Measurements from ENCODE around the gene TSEN54. TPM values are rescaled to one million over a fixed set of nuclear protein-coding genes. Genes with fewer than 3 reads are reported as not detected.

TSEN54 gene
- total RNA-seq, 2 experiments from 2014 or later: 55.6 to 60.5 TPM

DNA sequence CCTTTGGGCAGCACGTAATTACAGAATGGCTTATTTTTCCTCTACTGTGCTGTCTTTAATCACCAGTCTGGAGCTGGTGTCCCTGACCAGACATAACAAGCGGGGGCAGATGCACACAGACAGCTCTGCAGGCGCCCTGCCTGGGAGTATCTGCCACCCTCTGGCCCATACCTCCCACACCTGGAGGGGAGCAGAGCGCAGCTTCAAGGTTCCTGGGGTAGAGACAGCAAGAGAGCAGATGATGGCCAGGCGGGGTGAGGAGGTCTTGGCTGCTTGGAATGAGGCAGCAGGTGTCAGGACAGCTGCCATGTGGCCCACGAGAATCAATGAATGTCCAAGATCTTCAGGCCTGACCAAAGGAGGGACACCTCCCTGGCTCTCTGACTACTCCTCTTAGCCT, 36.0 kb upstream of the TSEN54 start:
- ChIA-PET POLR2A (interaction anchor here (1.3 kb wide), 1 partner anchor 24 kb away, joined by 7 read pairs; the partner anchor contains the start of gene TMEM94), CTCF (no interaction called here)
- Mint-ChIP-seq H3K4me1 (no peaks in the 10 kb centered on the region), H3K4me3 (no peak overlapping the region), H3K27ac (no peak overlapping the region), H3K9me3 (no peaks in the 10 kb centered on the region), H3K36me3 (ENCODE audit: low read depth) (no peaks in the 10 kb centered on the region), H3K27me3 (no peaks in the 10 kb centered on the region)
- DNase-seq: no peak

GRCh38 chr17:75481194-75482068, 34.9 kb upstream of the TSEN54 start:
- Mint-ChIP-seq H3K4me1 (peaks cover 2% of the 10 kb centered on the region), H3K27me3 (no peaks in the 10 kb centered on the region), H3K9me3 (no peaks in the 10 kb centered on the region), H3K27ac (no peak overlapping the region), H3K4me3 (no peak overlapping the region), H3K36me3 (ENCODE audit: low read depth) (peaks cover 4% of the 10 kb centered on the region)
- ChIA-PET CTCF (no interaction called here), POLR2A (interaction anchor here (1.3 kb wide), 1 partner anchor 26 kb away, joined by 7 read pairs; the partner anchor contains the start of gene TMEM94)
- no peak for DNase-seq

- Mint-ChIP-seq H3K4me3 (no peak overlapping the region), H3K27ac (no peak overlapping the region)
These were observed 34.0 kb upstream of the TSEN54 start for GRCh38 chr17:75482098-75482942.

GRCh38 chr17:75485688-75486087, 30.6 kb upstream of the TSEN54 start:
- peaks cover 23% of the 10 kb centered on the region for H3K4me1 Mint-ChIP-seq
- H3K36me3 Mint-ChIP-seq (ENCODE audit: low read depth): peaks cover 8% of the 10 kb centered on the region
- DNase-seq: no peak
- H3K9me3 Mint-ChIP-seq: no peaks in the 10 kb centered on the region
- POLR2A ChIA-PET: interaction anchor here (1.2 kb wide), 1 partner anchor 30 kb away, joined by 4 read pairs; no protein-coding TSS in a partner anchor
- no peak overlapping the region for H3K4me3 Mint-ChIP-seq
- no peaks in the 10 kb centered on the region for H3K27me3 Mint-ChIP-seq
- CTCF ChIA-PET: no interaction called here
- H3K27ac Mint-ChIP-seq: no peak overlapping the region

More at GRCh38 chr17:75482098-75482942, 34.0 kb upstream of the TSEN54 start:
- Mint-ChIP-seq H3K4me1 (peaks cover 11% of the 10 kb centered on the region), H3K27me3 (no peaks in the 10 kb centered on the region), H3K9me3 (no peaks in the 10 kb centered on the region), H3K36me3 (ENCODE audit: low read depth) (peaks cover 6% of the 10 kb centered on the region)
- DNase-seq: no peak
- ChIA-PET CTCF (no interaction called here), POLR2A (interaction anchor here (0.9 kb wide), 1 partner anchor 19 kb away, joined by 3 read pairs; no protein-coding TSS in a partner anchor)

DNA sequence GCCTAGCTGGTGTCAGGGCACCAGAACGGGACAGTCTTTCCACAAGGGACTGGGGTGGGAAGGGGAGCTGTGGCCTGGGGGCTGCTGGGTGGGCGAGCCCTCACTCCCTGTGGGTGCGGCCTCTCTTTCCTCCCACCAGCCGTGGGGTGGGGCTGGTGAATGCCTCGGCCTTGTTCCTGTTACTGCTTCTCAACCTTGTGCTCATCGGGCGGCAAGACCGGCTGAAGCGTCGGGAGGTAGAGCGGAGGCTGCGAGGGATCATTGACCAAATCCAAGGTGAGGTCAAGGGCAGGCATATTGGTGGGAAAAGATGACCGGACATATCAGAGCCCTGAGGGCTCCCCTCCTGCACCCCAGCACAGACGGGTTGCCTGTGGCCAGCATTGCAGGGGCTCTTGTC, 30.2 kb upstream of the TSEN54 start:
- Mint-ChIP-seq H3K4me1 (peaks cover 23% of the 10 kb centered on the region), H3K27ac (peak overlapping the region; percentile 87), H3K4me3 (no peak overlapping the region), H3K36me3 (ENCODE audit: low read depth) (peaks cover 8% of the 10 kb centered on the region), H3K27me3 (no peaks in the 10 kb centered on the region), H3K9me3 (no peaks in the 10 kb centered on the region)
- DNase-seq: no peak
- ChIA-PET POLR2A (interaction anchor here (1.2 kb wide), 1 partner anchor 30 kb away, joined by 4 read pairs; no protein-coding TSS in a partner anchor), CTCF (no interaction called here)

GRCh38 chr17:75486951-75487350, 29.4 kb upstream of the TSEN54 start:
- peak overlapping the region; percentile 87 for H3K27ac Mint-ChIP-seq
- POLR2A ChIA-PET: interaction anchor here (0.7 to 2.2 kb wide), 7 partner anchors 16 to 267 kb away, joined by 3 to 10 read pairs (median 4); partner anchors contain the start of gene TMEM94
- no peak for DNase-seq
- no peaks in the 10 kb centered on the region for H3K9me3 Mint-ChIP-seq
- no peaks in the 10 kb centered on the region for H3K27me3 Mint-ChIP-seq
- H3K36me3 Mint-ChIP-seq (ENCODE audit: low read depth): peaks cover 8% of the 10 kb centered on the region
- H3K4me1 Mint-ChIP-seq: peaks cover 23% of the 10 kb centered on the region
- CTCF ChIA-PET: interaction anchor here (1.0 to 2.2 kb wide), 6 partner anchors 12 to 115 kb away, joined by 4 to 14 read pairs (median 4); partner anchors contain the start of gene TMEM94
- H3K4me3 Mint-ChIP-seq: no peak overlapping the region

GRCh38 chr17:75487351-75488070, 28.8 kb upstream of the TSEN54 start:
- H3K27ac Mint-ChIP-seq: peak overlapping the region; percentile 87
- CTCF ChIA-PET: interaction anchor here (0.5 to 2.2 kb wide), 8 partner anchors 11 to 114 kb away, joined by 3 to 14 read pairs (median 4); partner anchors contain the start of gene TMEM94

DNA sequence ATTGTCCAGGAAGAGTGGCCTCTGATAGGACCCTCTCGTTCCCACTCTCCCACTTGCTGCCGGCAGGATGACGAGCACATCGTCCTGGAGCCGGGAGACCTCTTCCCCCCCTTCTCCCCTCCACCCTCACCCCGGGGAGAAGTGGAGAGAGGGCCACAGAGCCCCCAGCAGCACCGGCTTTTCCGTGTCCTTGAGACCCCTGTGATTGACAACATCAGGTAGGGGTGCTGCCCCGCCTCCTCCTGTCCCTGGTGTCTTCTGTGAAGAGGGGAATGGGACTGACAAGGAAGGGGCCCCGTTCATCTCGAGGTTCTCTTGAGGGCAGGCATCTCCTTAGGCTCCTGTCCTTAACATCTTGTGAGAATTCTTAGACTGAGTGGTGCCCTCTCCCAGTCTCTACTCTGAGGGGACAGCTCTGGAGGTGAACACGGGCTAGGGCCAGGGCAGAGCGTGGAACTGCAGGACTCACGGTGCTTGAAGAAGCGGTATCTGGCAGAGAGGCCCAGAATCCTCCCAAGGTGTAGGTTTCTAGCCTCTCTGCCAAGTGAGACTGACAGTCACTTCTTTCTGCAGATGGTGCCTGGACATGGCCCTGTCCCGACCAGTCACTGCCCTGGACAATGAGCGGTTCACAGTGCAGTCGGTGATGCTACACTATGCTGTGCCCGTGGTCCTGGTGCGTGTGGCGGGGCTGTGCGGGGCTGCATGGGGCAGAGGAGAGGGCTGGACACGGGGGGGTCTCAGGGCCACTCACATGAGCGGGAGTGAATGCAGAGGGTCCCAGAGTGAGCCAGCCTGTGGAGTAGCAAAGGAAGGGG, 27.4 kb upstream of the TSEN54 start:
- no peak overlapping the region for H3K4me3 Mint-ChIP-seq
- peaks cover 13% of the 10 kb centered on the region for H3K36me3 Mint-ChIP-seq (ENCODE audit: low read depth)
- H3K27me3 Mint-ChIP-seq: no peaks in the 10 kb centered on the region
- peak overlapping the region; percentile 87 for H3K27ac Mint-ChIP-seq
- peaks cover 23% of the 10 kb centered on the region for H3K4me1 Mint-ChIP-seq
- no peaks in the 10 kb centered on the region for H3K9me3 Mint-ChIP-seq
- no peak for DNase-seq
- POLR2A ChIA-PET: interaction anchor here (2.2 kb wide), 1 partner anchor 33 kb away, joined by 10 read pairs; the partner anchor contains the start of gene TMEM94
- CTCF ChIA-PET: interaction anchor here (1.0 to 2.2 kb wide), 2 partner anchors 32 to 57 kb away, joined by 3 to 14 read pairs; partner anchors contain the start of gene TMEM94

More at GRCh38 chr17:75487351-75488070, 28.8 kb upstream of the TSEN54 start:
- Mint-ChIP-seq H3K36me3 (ENCODE audit: low read depth) (peaks cover 9% of the 10 kb centered on the region), H3K4me3 (peak overlapping the region; percentile 12), H3K4me1 (peaks cover 23% of the 10 kb centered on the region), H3K27me3 (no peaks in the 10 kb centered on the region), H3K9me3 (no peaks in the 10 kb centered on the region)
- peak; percentile 71 for DNase-seq
- POLR2A ChIA-PET: interaction anchor here (0.7 to 2.2 kb wide), 7 partner anchors 16 to 266 kb away, joined by 3 to 10 read pairs (median 4); partner anchors contain the start of gene TMEM94

GRCh38 chr17:75489511-75489955, 26.8 kb upstream of the TSEN54 start:
- CTCF ChIA-PET: interaction anchor here (0.7 to 1.0 kb wide), 2 partner anchors 58 to 276 kb away, joined by 3 read pairs; partner anchors contain the start of gene GALK1
- POLR2A ChIA-PET: no interaction called here

GRCh38 chr17:75490173-75490743, 26.1 kb upstream of the TSEN54 start:
- Mint-ChIP-seq H3K36me3 (ENCODE audit: low read depth) (peaks cover 15% of the 10 kb centered on the region), H3K4me3 (no peak overlapping the region), H3K27me3 (no peaks in the 10 kb centered on the region), H3K9me3 (no peaks in the 10 kb centered on the region), H3K4me1 (peaks cover 23% of the 10 kb centered on the region), H3K27ac (no peak overlapping the region)
- no peak for DNase-seq
- ChIA-PET POLR2A (interaction anchor here (0.8 kb wide), 1 partner anchor 9 kb away, joined by 3 read pairs; no protein-coding TSS in a partner anchor), CTCF (interaction anchor here (0.7 kb wide), 1 partner anchor 275 kb away, joined by 3 read pairs; the partner anchor contains the start of gene GALK1)

More at GRCh38 chr17:75489511-75489955, 26.8 kb upstream of the TSEN54 start:
- no peaks in the 10 kb centered on the region for H3K9me3 Mint-ChIP-seq
- H3K4me3 Mint-ChIP-seq: no peak overlapping the region
- H3K27ac Mint-ChIP-seq: peak overlapping the region; percentile 62
- peaks cover 23% of the 10 kb centered on the region for H3K4me1 Mint-ChIP-seq
- no peak for DNase-seq
- H3K27me3 Mint-ChIP-seq: no peaks in the 10 kb centered on the region
- peaks cover 15% of the 10 kb centered on the region for H3K36me3 Mint-ChIP-seq (ENCODE audit: low read depth)

Data from activated CD4-positive, alpha-beta memory T cell treated with anti-CD3 and anti-CD28 coated beads, Interleukin-2, amount 10 ng/mL, durations not matched to agents 7 days and 5 days (primary cell).